Mononuclear cell (primary cell): Measurements from ENCODE around the gene VAV2. TPM values are rescaled to one million over a fixed set of nuclear protein-coding genes. Genes with fewer than 3 reads are reported as not detected.
"Not testable (repeated sequence)": the region's sequence is repeated elsewhere in the genome, so short reads cannot be mapped to it uniquely, and the experiment has no call there.

Experiments used
- H3K27me3 ChIP-seq: 2 replicates; pipeline ENCODE4 v1.6.0; 2011; ENCODE audit warnings: low read length, control low read depth; ENCODE audit not compliant: insufficient read depth
- H3K4me1 ChIP-seq: 2 replicates; pipeline ENCODE4 v1.5.1; 2011; ENCODE audit warnings: mild to moderate bottlenecking, low read length, control low read depth; ENCODE audit not compliant: insufficient read depth
- H3K4me3 ChIP-seq: 2 replicates; pipeline ENCODE4 v1.5.1; 2011; ENCODE audit warnings: mild to moderate bottlenecking, low read length, moderate library complexity
- H3K9me3 ChIP-seq: 2 replicates; pipeline ENCODE4 v1.5.1; 2011; ENCODE audit warnings: low read depth, mild to moderate bottlenecking, control low read depth, low read length
- total RNA-seq: library from RNA; depleted of rRNA; stranded (reverse); fragments of >200 nt; gene quantifications from one replicate; pipeline ENCODE4 v1.2.3, GENCODE V29; 2012

Gene VAV2
- total RNA-seq, 1 donor: 4.5 TPM

- H3K4me1 ChIP-seq: no peaks in the 10 kb centered on the region
- H3K9me3 ChIP-seq: no peaks in the 10 kb centered on the region
- H3K4me3 ChIP-seq: no peak overlapping the region
- no peaks in the 10 kb centered on the region for H3K27me3 ChIP-seq
Measured at GRCh38 chr9:133928248-133928764, 63.8 kb downstream of the VAV2 start.

GRCh38 chr9:133927041-133927440, 65.1 kb downstream of the VAV2 start:
- H3K27me3 ChIP-seq: no peaks in the 10 kb centered on the region
- H3K4me1 ChIP-seq: no peaks in the 10 kb centered on the region
- H3K4me3 ChIP-seq: no peak overlapping the region
- H3K9me3 ChIP-seq: no peaks in the 10 kb centered on the region

- Histone ChIP-seq H3K9me3 (no peaks in the 10 kb centered on the region), H3K27me3 (no peaks in the 10 kb centered on the region), H3K4me3 (no peak overlapping the region), H3K4me1 (no peaks in the 10 kb centered on the region)
Measured at GRCh38 chr9:133926165-133926856, 65.8 kb downstream of the VAV2 start.

- Histone ChIP-seq H3K27me3 (no peaks in the 10 kb centered on the region), H3K4me1 (no peaks in the 10 kb centered on the region), H3K9me3 (no peaks in the 10 kb centered on the region), H3K4me3 (no peak overlapping the region)
Measured at GRCh38 chr9:133924453-133924852, 67.7 kb downstream of the VAV2 start.

GRCh38 chr9:133923608-133924007, 68.5 kb downstream of the VAV2 start:
- H3K4me1 ChIP-seq, H3K4me3 ChIP-seq, H3K27me3 ChIP-seq, H3K9me3 ChIP-seq: not testable (repeated sequence)

- Histone ChIP-seq H3K27me3 (no peaks in the 10 kb centered on the region), H3K9me3 (no peaks in the 10 kb centered on the region), H3K4me3 (no peak overlapping the region), H3K4me1 (no peaks in the 10 kb centered on the region)
Measured at GRCh38 chr9:133921866-133922265, 70.3 kb downstream of the VAV2 start.

- peaks cover 2% of the 10 kb centered on the region for H3K4me1 ChIP-seq
- H3K27me3 ChIP-seq: no peaks in the 10 kb centered on the region
- no peaks in the 10 kb centered on the region for H3K9me3 ChIP-seq
- no peak overlapping the region for H3K4me3 ChIP-seq
Measured at GRCh38 chr9:133920471-133920870, 71.7 kb downstream of the VAV2 start.

GRCh38 chr9:133919253-133920115, 72.6 kb downstream of the VAV2 start:
- Histone ChIP-seq H3K4me1 (peaks cover 5% of the 10 kb centered on the region), H3K27me3 (no peaks in the 10 kb centered on the region), H3K9me3 (no peaks in the 10 kb centered on the region), H3K4me3 (no peak overlapping the region)

- Histone ChIP-seq H3K4me3 (no peak overlapping the region), H3K9me3 (no peaks in the 10 kb centered on the region), H3K4me1 (peaks cover 5% of the 10 kb centered on the region), H3K27me3 (no peaks in the 10 kb centered on the region)
Measured at GRCh38 chr9:133918111-133918813, 73.9 kb downstream of the VAV2 start.

GRCh38 chr9:133917375-133917774, 74.7 kb downstream of the VAV2 start:
- Histone ChIP-seq H3K4me1 (peaks cover 5% of the 10 kb centered on the region), H3K4me3 (no peak overlapping the region), H3K9me3 (no peaks in the 10 kb centered on the region), H3K27me3 (no peaks in the 10 kb centered on the region)

GRCh38 chr9:133916159-133916541, 76.0 kb downstream of the VAV2 start:
- Histone ChIP-seq H3K27me3 (no peaks in the 10 kb centered on the region), H3K9me3 (no peaks in the 10 kb centered on the region), H3K4me3 (no peak overlapping the region), H3K4me1 (peaks cover 5% of the 10 kb centered on the region)

GRCh38 chr9:133915534-133916158, 76.5 kb downstream of the VAV2 start:
- no peaks in the 10 kb centered on the region for H3K27me3 ChIP-seq
- H3K4me3 ChIP-seq: no peak overlapping the region
- H3K9me3 ChIP-seq: no peaks in the 10 kb centered on the region
- H3K4me1 ChIP-seq: peaks cover 5% of the 10 kb centered on the region

- Histone ChIP-seq H3K9me3 (no peaks in the 10 kb centered on the region), H3K4me1 (peaks cover 5% of the 10 kb centered on the region)
Measured at GRCh38 chr9:133914442-133915342, 77.4 kb downstream of the VAV2 start.

More at GRCh38 chr9:133914442-133915342, 77.4 kb downstream of the VAV2 start:
- Histone ChIP-seq H3K27me3 (no peaks in the 10 kb centered on the region), H3K4me3 (no peak overlapping the region)
